Esophagus squamous epithelium (tissue), 5 donors: ENCODE data around the gene ZNF747. TPM values are rescaled to one million over a fixed set of nuclear protein-coding genes. Genes with fewer than 3 reads are reported as not detected.

Experiments
- DNase-seq: peaks from one replicate; lab custom pipeline; 2025; lab: John Stamatoyannopoulos, UW
- H3K27ac ChIP-seq, 4 donors: fragments of 200-600 bp; sonication (generic); one replicate each; pipeline ENCODE4 v1.5.1; 2016 to 2019; ENCODE audit warnings: mild to moderate bottlenecking in 1 of 4
- H3K27me3 ChIP-seq, 4 donors: fragments of 200-600 bp; sonication (generic); 1 replicate in 3 of 4; 2 replicates in 1 of 4; pipeline versions ENCODE4 v1.5.1 to v1.6.0; 2017 to 2021; ENCODE audit warnings: antibody characterized with exemption in 1 of 4
- H3K36me3 ChIP-seq, 3 donors: fragments of 200-600 bp; sonication (generic); one replicate each; pipeline ENCODE4 v1.5.1; 2016 to 2019
- H3K4me1 ChIP-seq, 3 donors: fragments of 200-600 bp; sonication (generic); one replicate each; pipeline ENCODE4 v1.5.1; 2017 to 2019
- H3K4me3 ChIP-seq, 4 donors: fragments of 200-600 bp; sonication (generic); 1 replicate in 3 of 4; 2 replicates in 1 of 4; pipeline ENCODE4 v1.5.1; 2016 to 2019; ENCODE audit warnings: mild to moderate bottlenecking in 2 of 4, moderate library complexity in 1 of 4
- H3K9me3 ChIP-seq, 3 donors: fragments of 200-600 bp; sonication (generic); one replicate each; pipeline ENCODE4 v1.5.1; 2016 to 2019
- POLR2A ChIP-seq, 4 donors: fragments of 450-650 bp; IDR thresholded peaks; one replicate each; pipeline ENCODE4 v1.6.1; 2017; ENCODE audit warnings: antibody characterized with exemption in 4 of 4, mild to moderate bottlenecking in 4 of 4, moderate library complexity in 3 of 4
- WGBS, 2 donors: methylation state at CpG; one replicate each; pipeline ENCODE4 v1.1.5; 2018; 5-methylcytosine and 5-hydroxymethylcytosine counted together
- intact Hi-C: fragments of 100-400 bp; cut with DNase I; formaldehyde crosslinking; loops from one replicate; pipeline ENCODE4 v1.15.0; 2022
- total RNA-seq, 4 donors: library from RNA; depleted of rRNA; stranded (reverse); fragments of >200 nt; gene quantifications; one replicate each; pipeline ENCODE4 v1.1.0, GENCODE V29; 2016
- TF ChIP-seq, protein P1 (sequence below), 6 experiments: fragments of 450-650 bp in 4 of 6; fragments of 200-600 bp in 2 of 6; sonication (generic) in 2 of 6; IDR thresholded peaks; one replicate each; pipeline ENCODE4 v1.5.1; 2016 to 2019; ENCODE audit warnings: antibody characterized with exemption in 6 of 6, mild to moderate bottlenecking in 4 of 6, moderate library complexity in 4 of 6
- donor health status: DM: yes; HTN: yes; CAD: no.

The ZNF747 gene
- total RNA-seq, 4 donors from 2014 or later: 7.2 to 12.4 (median 8.3) TPM

DNA sequence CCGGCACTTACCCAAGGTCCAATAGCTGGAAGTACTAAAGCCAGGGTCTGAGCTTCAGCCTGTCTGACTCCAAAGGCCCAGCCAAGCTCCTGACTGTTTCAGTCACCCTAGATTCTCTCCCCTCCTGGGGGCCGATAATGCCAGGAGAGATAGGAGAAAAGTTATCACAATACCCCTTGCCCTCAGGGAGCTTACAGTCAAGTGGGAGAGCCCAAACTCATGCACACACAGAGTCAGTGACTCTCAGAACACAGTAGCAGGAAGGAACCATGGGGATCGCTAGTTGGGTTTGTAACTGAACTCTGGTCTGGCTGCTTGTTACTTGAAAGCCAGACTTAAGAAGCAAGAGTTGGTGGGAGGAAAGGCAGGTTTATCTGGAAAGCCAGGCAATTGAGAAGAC lies 23.1 kb downstream of the ZNF747 start:
- DNase-seq: no peak
- 85 to 100% methylated on average over 1 to 3 of the region's 3 CpGs for WGBS, 2 donors
- Histone ChIP-seq H3K4me3 (no peak overlapping the region), H3K4me1 (no peaks in the 10 kb centered on the region), H3K27ac (no peak overlapping the region), H3K36me3 (no peaks in the 10 kb centered on the region), H3K27me3 (no peaks in the 10 kb centered on the region), H3K9me3 (no peaks in the 10 kb centered on the region)
- intact Hi-C loops: no loop called here
- TF ChIP-seq, protein P1, sequence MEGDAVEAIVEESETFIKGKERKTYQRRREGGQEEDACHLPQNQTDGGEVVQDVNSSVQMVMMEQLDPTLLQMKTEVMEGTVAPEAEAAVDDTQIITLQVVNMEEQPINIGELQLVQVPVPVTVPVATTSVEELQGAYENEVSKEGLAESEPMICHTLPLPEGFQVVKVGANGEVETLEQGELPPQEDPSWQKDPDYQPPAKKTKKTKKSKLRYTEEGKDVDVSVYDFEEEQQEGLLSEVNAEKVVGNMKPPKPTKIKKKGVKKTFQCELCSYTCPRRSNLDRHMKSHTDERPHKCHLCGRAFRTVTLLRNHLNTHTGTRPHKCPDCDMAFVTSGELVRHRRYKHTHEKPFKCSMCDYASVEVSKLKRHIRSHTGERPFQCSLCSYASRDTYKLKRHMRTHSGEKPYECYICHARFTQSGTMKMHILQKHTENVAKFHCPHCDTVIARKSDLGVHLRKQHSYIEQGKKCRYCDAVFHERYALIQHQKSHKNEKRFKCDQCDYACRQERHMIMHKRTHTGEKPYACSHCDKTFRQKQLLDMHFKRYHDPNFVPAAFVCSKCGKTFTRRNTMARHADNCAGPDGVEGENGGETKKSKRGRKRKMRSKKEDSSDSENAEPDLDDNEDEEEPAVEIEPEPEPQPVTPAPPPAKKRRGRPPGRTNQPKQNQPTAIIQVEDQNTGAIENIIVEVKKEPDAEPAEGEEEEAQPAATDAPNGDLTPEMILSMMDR (IDR thresholded peaks at IDR 0.05): no peak
- TF ChIP-seq POLR2A (IDR thresholded peaks at IDR 0.05): no peak

DNA sequence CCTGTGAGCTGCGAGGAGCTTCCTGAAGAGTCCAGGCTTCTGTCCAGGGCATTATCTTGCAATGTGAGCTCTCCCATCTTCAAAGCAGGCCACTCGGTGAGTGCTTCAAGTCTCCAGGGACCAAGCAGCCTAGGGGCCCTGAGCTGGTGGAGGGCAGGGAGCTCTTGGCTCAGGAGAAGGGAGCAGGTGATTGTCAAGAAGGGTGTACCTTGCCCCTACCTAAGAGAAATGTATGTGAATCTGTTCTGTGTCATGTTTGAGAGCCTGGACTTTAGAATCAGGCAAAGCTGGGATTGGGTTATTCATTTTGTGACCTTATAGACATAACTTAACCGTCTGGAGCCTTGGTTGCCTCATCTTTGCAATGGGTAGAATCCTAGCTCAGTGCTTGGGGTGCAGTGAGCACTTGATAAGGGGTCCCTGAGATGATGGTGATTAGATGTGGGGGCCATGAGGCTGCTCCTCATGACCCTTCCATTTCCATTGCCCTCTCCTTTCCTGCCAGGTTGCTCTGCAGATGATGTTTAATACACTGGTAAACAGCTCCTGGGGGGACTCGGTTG lies 24.2 kb downstream of the ZNF747 start:
- intact Hi-C loops: no loop called here
- Histone ChIP-seq H3K4me1 (no peaks in the 10 kb centered on the region), H3K36me3 (no peaks in the 10 kb centered on the region), H3K27ac (no peak overlapping the region), H3K9me3 (no peaks in the 10 kb centered on the region), H3K4me3 (no peak overlapping the region), H3K27me3 (no peaks in the 10 kb centered on the region)
- no peak for DNase-seq
- no peak for TF ChIP-seq POLR2A (IDR thresholded peaks at IDR 0.05)
- TF ChIP-seq, protein P1 (IDR thresholded peaks at IDR 0.05): no peak
- 56 to 100% methylated on average over 1 to 3 of the region's 4 CpGs for WGBS, 2 donors

DNA sequence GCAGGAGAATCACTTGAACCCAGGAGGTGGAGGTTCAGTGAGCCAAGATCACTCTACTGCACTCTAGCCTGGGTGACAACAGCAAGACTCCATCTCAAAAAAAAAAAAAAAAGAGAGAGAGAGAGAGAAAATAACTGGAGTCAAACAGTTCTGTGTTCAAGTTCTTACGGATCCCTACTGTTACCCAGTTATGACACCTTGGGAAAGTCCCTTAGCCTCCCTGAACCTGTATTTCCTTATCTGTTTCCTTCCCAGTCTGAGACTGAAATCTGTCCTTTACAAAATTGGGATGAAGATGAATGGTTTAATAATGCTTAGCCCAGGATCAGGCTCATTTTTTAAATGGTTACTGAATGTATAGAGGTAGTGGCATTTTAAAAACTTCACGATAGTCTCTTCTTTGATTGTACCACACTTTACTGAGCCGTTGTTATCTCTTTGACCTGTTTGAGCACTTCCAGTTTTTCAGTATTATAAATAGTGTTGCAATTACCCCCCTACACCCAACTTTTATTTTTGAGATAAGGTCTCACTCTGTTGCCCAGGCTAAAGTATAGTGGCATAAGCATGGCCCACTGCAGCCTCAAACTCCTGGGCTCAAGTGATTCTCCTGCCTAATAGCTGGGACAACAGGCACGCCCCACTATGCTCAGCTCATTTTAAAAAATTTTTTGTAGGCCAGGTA lies 25.4 kb downstream of the ZNF747 start:
- 52 to 72% methylated on average over 3 to 4 of the region's 4 CpGs for WGBS, 2 donors
- intact Hi-C loops: no loop called here
- Histone ChIP-seq H3K27me3 (no peaks in the 10 kb centered on the region), H3K36me3 (no peaks in the 10 kb centered on the region), H3K4me1 (no peaks in the 10 kb centered on the region), H3K9me3 (no peaks in the 10 kb centered on the region), H3K4me3 (no peak overlapping the region), H3K27ac (no peak overlapping the region)
- no peak for DNase-seq
- TF ChIP-seq, protein P1 (IDR thresholded peaks at IDR 0.05): no peak
- TF ChIP-seq POLR2A (IDR thresholded peaks at IDR 0.05): no peak

DNA sequence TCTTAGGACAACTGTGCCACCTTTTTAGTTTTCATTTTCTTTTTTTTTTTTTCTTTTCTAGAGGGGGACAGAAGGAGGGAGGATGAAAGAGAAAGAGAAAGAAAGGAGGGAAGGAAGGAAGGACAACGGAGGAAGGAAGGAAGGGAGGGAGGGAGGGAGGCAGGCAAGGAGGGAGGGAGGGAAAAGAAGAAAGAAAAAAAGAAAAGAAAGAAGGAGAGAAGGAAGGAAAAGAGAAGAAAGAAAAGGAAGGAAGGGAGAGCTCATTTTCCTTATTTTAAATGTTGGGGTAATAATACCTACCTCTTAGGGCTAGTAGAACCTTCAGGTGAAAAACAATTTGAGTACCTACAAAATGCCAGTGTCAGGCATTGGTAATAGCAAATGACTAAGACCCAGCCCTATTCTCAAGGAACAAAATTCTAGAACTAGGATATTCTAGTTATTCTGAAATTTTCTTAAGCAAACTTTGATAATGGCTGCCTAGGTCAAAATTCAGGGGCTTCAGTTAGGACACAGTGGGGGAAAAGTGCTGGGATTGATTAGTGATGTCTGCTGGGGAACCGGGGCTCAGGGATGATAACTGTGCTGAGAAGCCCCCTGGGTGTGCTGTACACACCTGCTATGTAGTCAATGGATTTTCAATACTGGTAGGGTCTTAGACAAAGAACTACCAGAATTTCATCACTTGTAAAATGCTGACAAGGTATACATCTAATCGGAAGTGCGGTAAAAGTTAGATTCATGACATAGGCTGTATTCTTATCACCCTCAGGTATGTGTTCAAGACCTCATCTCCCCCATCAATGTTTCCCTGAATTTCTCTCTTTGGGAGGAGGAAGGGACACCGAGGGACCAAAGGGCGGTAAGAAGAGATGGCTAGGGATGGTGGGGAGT lies 31.0 kb downstream of the ZNF747 start:
- Histone ChIP-seq H3K36me3 (no peaks in the 10 kb centered on the region), H3K27ac (no peak overlapping the region), H3K27me3 (no peaks in the 10 kb centered on the region), H3K9me3 (no peaks in the 10 kb centered on the region), H3K4me1 (no peaks in the 10 kb centered on the region), H3K4me3 (no peak overlapping the region)
- DNase-seq: no peak
- TF ChIP-seq, protein P1 (IDR thresholded peaks at IDR 0.05): no peak
- no peak for TF ChIP-seq POLR2A (IDR thresholded peaks at IDR 0.05)
- intact Hi-C loops: no loop called here
- WGBS, 2 donors: 69 to 82% methylated on average over 5 to 6 of the region's 6 CpGs

DNA sequence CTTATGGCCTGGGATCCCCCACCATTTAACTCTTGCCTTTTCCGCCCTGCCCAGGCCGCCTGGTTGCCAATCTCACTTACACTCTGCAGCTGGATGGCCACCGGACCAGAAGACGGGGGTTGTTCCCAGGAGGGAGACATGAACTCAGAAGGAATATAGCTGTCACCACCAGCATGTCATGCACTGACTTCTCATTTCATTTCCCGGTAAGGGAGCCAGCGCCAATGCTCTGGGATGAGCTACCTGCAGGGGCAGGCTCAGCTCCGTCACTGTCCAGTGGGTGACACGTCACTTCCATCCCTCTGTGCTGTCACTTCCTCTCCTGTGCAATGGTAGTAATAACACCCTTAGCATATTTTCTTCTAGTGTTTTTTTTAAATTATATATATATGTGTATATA lies 35.4 kb downstream of the ZNF747 start:
- WGBS, 2 donors: 67 to 79% methylated on average over 5 to 8 of the region's 8 CpGs
- TF ChIP-seq POLR2A (IDR thresholded peaks at IDR 0.05): no peak
- TF ChIP-seq, protein P1 (IDR thresholded peaks at IDR 0.05): no peak

More for the DNA sequence above, 35.4 kb downstream of the ZNF747 start:
- intact Hi-C loops: no loop called here
- no peak for DNase-seq
- no peaks in the 10 kb centered on the region for H3K9me3 ChIP-seq
- H3K4me3 ChIP-seq: no peak overlapping the region
- peaks cover 0 to 4% (median 0%) of the 10 kb centered on the region in 4 donors for H3K27me3 ChIP-seq
- H3K36me3 ChIP-seq: no peaks in the 10 kb centered on the region
- H3K27ac ChIP-seq: no peak overlapping the region
- H3K4me1 ChIP-seq: no peaks in the 10 kb centered on the region
